Activated T-cell treated with anti-CD3 and anti-CD28 coated beads for 1 hour (primary cell): Measurements from ENCODE around the gene FAM13B.
A peak's percentile ranks its signal among the peaks of the same experiment; 100 is the strongest.

ENCODE experiments used
- DNase-seq: peaks from one replicate; pipeline ENCODE4 v3.0.0-alpha.2; 2020; ENCODE audit warnings: low read depth

FAM13B gene

GRCh38 chr5:137894586-137894985, 138.3 kb downstream of the FAM13B start:
- DNase-seq: no peak

GRCh38 chr5:137891849-137892248, 141.0 kb downstream of the FAM13B start:
- DNase-seq: no peak

GRCh38 chr5:137890845-137891244, 142.0 kb downstream of the FAM13B start:
- DNase-seq: no peak

GRCh38 chr5:137888863-137889759, 143.8 kb downstream of the FAM13B start, which contains the start of gene PKD2L2:
Gene PKD2L2, plus strand, starts transcription at chr5:137889457. Its CDS starts 35 bp downstream, at chr5:137889492.
- DNase-seq: peak; percentile 67

- no peak for DNase-seq
These were observed 144.4 kb downstream of the FAM13B start for GRCh38 chr5:137888466-137888862.
